Stimulated activated CD4-positive, alpha-beta T cell treated with anti-CD3 and anti-CD28 coated beads, Interleukin-2, amount 100 ng/mL, for 48 hours (primary cell): Measurements from ENCODE around the gene LTBP2.

ENCODE experiments used
- DNase-seq, 2 donors: peaks; one replicate each; pipeline ENCODE4 v3.0.0-alpha.2; 2020

LTBP2 gene

GRCh38 chr14:74611650-74612349, at the start of gene LTBP2:
LTBP2 (minus strand) TSS chr14:74612237; CDS start chr14:74611944, 293 bp downstream.
- no peak for DNase-seq

- no peak for DNase-seq
Observed at GRCh38 chr14:74660863-74661262, 48.8 kb upstream of the LTBP2 start.

DNA sequence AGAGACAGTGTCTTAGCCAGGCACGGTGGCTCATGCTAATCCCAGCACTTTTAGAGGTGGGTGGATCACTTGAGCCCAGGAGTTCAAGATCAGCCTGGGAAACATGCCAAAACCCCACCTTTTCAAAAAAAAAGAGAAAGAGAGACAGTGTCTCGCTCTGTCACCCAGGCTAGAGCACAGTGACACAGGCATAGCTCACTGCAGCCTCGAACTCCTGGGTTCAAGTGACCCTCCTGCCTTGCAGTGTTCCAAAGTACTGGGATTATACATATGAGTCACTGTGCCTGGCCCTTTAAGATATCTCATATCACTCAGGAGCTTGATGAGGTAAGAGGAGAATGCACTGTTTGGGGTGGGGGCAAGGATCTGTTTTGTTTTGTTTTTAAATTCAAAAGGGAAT, 48.1 kb upstream of the LTBP2 start:
- no peak for DNase-seq

DNA sequence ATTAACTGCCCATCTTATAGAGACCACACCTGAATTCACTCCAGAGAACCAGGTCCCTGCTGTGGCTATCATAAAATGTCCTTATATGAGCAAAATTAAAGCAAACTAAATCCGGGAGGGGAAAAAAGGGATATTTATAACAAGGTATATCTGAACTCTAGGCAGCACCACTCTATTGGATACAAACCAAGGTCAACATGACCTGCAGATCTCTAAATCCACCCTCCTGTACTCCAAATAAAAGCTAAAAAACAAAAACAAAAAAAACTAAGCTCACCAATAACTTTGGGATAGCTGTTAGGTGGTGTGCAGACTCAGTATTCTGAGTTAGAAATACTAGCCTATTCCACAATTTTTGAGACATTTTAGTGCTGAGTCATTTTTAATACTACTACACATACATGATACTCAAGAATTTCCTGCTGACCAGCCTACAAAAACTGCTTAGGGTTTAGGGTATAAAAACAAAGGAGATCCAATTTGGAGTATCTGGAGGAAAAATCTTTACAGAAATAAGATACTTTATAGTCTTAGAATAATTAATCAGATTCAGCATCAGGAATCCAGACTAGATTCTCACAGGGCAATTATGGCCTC, 46.6 kb upstream of the LTBP2 start:
- DNase-seq, result no peak

GRCh38 chr14:74656964-74657363, 44.9 kb upstream of the LTBP2 start:
- DNase-seq, result no peak

DNA sequence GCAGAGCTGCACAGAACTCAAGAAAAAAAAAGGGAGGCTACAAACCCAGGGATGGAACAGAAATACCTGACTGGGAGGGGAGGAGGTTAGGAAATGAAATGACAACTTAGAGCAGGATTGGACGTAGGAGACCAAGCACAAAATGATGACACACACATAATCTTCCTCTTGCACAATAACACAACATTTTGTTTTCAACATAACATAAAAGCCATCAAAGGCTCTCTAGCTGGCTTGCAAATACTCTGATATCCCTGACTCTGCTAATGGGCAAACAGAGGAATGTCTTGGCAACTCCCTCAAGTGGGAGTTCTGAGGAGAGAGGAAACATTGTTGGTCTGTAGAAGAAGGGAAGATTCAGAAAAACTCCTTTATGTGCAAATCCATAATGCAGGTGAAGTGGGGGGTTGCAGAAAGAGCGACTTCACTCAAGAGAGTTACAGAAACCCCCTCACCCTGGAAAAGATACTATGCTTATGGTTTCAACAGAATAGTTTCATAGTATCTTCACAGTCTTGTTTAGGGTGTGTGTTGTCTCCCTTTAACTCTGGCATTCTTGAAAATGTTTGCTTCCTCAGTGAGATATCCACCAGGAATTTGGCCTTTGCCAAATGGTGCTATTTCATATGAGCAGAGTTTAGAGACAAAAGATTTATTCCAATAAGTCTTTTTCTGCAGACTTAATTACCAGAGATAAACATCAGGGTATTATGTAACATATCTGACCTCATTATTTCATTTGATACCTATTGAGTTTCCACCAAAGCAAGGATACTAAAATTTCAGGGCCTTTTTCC, 43.8 kb upstream of the LTBP2 start:
- DNase-seq, result no peak

DNA sequence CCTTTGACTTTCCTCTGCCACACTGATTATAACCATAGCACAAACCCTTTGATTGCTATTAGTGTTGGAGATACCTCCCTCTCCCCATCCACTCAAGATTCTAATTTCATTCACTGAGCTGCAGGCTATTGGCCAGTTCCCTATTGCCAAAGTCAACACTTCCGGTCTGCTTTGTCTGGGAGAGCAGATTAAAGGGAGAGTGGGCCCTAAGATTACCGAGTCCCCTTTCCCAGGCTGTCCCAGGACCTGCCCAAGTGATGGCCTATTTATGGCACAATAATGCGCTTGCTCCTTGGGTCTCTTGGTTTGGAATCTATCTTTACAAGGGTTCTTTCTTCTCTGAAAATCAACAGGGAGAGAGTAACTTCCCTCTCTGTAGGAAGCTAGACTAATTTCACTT, 42.9 kb upstream of the LTBP2 start:
- no peak for DNase-seq

DNA sequence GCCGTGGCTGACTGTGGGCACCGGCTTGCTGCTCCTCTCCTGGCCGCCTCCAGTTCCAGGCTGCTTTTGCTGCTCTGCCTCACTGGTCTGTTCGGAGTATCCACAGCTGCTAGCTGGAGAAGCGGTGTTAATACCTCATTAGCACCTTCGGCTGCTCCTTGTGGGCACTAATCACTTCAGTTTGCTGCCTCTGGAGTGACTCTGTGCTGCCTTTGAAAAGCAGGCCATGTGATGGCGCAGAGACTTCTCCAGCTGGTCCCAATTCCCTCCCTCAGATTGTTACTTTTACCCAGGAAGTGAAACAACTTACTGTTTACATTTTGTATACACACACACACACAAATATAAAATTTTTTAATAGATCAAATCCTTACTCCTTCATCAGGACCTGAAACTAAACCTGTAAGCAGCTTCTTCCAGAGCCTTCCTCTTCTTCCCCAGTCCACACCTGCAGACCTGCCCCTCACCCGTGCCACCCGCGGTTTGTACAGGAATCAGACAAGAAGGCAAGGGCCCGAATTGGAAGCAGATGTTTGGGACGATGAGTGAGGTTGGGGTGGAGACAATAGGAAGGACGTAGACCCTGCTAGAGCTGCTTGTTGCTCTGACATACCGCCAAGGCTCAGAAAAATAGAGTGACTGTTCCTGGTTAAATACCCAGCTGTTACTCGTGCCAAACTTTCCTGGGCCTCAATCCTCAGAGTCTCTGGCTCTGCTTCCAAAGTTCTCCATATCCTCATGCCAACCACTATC, 41.5 kb upstream of the LTBP2 start:
- DNase-seq, result no peak

DNA sequence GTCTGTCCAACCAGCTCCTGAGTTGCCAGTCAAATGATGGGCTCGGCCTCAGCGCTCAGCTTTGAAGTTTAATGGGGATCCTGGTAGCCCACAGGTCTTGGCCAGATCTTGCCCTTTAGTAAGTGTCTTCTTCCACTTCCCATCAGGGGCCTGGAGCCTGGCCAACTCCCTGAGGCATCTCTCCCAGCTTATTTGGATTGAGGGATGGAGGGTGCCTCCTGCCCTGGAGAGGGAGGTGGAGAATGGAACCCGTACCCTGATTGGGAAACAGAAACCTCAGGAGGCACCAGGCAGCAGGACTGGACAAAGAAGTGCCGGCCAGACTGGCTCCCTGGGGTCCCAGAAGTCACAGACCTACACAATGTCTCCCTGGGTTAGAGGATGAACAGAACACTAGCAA, 40.5 kb upstream of the LTBP2 start:
- no peak for DNase-seq

DNA sequence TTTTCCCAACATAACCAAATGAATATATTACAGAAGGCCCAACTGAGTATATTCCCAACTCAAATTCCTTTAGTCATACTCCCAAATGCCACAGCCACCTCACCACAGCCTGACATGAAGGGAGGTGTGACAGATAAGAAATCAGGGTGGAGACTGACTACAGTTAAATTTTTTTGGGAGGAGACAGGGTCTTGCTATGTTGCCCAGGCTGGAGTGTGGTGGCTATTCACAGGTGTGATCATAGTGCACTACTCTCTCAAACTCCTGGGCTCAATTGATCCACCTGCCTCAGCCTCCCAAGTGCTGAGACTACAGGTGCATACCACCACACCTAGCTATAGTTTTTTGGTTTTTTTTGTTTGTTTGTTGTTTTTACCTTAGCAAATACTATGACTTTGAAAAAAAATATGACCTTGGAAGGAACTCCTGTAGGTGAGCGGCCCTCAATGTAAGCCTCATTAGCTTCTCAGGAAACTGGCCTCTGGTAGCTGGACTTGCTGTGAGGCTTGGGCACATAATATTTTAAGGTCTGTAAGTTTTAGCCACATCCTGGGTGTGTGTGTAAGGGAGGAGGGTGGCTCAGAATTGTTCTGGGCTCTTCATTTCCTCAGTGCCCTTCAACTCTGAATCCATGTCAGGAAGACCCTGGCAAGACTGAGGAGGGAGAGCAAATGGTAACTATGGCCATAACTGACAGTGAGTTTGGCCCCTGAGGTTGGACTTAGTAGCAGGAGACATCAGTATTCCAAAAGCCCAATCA, 39.1 kb upstream of the LTBP2 start:
- DNase-seq, result no peak

GRCh38 chr14:74649673-74650072, 37.6 kb upstream of the LTBP2 start:
- no peak for DNase-seq

- DNase-seq, result no peak
Observed at GRCh38 chr14:74649167-74649566, 37.1 kb upstream of the LTBP2 start.

- DNase-seq, result no peak
Observed at GRCh38 chr14:74648601-74649000, 36.6 kb upstream of the LTBP2 start.

- no peak for DNase-seq
Observed at GRCh38 chr14:74647678-74648461, 35.8 kb upstream of the LTBP2 start.

- DNase-seq, result no peak
Observed at GRCh38 chr14:74647061-74647677, 35.1 kb upstream of the LTBP2 start.

DNA sequence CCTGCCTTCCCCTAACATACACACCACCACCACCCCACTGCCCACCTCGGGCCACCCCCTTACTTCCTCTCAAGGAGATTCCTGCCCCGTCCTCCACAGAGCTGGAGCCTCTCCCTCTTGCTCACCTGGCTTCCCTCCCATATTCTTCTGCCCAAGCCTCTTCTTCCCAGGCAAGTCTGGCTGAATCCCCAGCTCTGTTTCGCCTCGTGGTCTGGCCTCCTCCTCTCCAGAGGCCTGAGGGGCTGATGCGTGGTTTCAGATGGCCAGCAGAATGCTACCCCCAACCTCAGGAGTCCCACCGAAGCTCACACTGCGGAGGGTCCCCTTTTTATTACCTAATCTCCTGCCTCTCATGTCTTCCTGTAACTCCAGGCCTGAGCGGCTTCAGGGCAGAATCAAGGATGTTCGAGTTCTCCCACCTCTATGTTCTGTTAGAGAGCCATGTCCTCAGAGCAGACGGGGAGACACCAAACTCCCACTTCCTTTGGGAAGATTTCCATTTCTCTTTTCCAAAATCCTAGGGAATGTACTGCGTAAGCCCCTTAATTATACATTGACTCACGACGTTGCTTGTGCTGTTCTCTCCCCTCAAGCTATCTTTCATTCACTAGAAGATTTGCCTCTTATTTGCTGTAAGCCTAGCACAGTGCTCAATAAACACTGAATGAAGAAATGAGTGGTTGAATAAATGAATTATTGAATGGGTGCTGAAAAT, 33.9 kb upstream of the LTBP2 start:
- DNase-seq, result no peak

DNA sequence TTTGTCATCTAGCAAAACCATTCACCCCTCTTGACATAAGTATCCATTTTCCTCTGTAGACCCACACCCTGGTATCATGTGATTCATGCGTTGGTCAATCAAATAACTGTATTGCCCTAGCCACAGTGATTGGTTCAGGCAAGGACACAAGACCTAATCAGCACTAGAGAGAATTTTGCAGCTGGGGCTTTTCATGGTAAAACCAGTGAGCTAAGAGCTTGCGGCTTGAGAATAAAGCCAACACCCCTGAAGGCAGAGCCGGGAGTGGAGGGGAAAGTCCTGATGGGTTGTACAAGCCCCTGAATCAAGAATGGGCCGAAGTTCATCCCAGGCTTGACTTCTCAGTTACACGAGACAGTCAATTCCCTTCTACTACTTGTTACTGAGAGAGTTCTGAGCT, 33.2 kb upstream of the LTBP2 start:
- DNase-seq, result no peak

DNA sequence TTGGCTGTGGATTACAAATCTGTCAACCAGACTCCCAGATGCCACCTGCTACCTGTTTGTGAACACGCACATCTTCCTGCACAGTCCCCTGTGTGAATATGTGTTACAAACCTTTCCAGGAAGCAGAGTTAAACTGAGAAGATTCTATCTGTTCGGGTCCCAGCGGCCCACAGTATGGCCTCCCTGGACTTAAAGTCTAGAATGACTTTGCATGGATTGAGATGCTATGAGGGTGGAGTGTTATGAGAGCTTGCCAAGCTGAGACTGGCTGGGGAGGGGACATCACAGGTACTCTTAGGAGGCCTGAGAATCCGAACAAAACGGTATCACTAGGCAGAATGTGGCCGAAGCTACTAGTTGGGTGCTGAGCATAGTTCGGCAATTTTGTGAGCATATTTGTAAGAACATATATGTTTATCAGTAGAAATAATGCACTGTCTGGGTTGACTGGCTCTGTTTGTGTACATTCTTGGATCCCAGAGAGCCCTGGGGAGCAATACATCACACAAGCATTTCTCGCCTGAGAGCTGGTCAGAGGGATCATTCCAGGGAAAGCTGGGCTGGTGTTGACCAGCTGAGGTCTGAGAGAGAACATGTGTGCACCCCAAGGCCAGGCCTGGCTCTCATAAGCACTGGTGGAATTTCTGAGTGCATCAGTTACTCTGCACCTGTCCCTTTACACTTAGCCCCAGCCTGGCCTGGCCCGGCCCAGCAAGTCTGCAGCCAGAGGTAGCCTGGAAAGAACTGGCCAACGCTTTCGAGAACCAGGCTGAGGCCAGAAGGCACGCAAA, 29.8 kb upstream of the LTBP2 start:
- DNase-seq, result no peak

- DNase-seq, result no peak
Observed at GRCh38 chr14:74638966-74639365, 26.9 kb upstream of the LTBP2 start.

DNA sequence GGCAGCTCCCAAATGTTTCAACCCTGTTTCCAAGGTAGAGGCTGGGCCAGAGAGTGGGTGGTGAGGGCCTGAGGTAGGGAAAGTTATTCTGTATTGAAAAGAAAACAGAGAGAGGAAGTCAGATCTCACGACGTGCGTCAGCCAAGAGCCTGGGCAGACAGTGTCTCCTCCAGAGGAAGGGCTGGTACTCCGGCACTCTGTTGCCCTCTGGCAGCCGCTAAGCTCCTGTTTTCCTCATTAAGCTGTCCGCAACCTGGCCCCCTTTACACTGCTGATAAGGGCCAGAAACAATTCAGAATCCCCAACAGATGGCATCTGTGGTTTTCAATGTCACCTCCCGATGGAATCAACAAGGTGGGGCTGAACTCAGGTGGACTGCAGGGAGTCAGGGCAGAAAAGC, 26.0 kb upstream of the LTBP2 start:
- no peak for DNase-seq
